PC-3 (cell line): ENCODE measurements around the gene ACBD3.

Source experiments
- CTCF ChIP-seq: fragments of 300-600 bp; sonication (generic); conservative IDR thresholded peaks from 2 replicates; pipeline ENCODE4 v1.5.1; 2017; ENCODE audit warnings: antibody characterized with exemption, low read depth, mild to moderate bottlenecking, low read length
- EZH2 ChIP-seq: fragments of 300-600 bp; sonication (generic); IDR thresholded peaks from one replicate; pipeline ENCODE4 v1.6.1; 2017; ENCODE audit warnings: antibody characterized with exemption, mild to moderate bottlenecking, low read length; ENCODE audit not compliant: unreplicated experiment
- EZH2phosphoT487 ChIP-seq: fragments of 300-600 bp; sonication (generic); IDR thresholded peaks from 2 replicates; pipeline ENCODE4 v1.6.1; 2018; ENCODE audit warnings: mild to moderate bottlenecking, antibody characterized with exemption, low read length, borderline replicate concordance

DNA sequence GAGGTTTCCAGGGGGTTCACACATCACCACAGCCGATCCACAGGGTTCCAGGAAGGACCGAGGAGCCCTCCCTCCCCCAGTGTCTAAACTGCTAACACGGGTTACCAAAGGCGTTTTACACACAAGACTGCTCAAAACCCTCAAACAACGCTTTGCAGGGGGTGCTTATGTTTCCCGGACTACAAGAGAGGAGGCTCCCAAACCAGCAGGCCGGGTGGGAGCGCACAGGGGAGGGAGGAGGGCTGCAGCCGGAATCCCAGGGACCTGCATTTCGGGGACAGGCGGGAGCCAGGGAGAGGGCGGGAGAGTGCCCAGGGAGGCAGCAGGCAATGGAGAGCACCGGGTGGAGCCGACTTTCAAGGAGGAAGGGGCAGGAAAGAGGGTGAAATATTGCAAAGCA is 50.8 kb downstream of the ACBD3 start:
- TF ChIP-seq EZH2phosphoT487 (no peak), CTCF (no peak), EZH2 (no peak)
